ENCODE measurements around the gene TTLL11.

Gene TTLL11

GRCh38 chr9:121785673-121786542 lies 307.2 kb downstream of the TTLL11 start:
- no peak for DNase-seq (ENCODE audit: low spot score)

GRCh38 chr9:121784731-121785411 lies 308.2 kb downstream of the TTLL11 start:
- DNase-seq (ENCODE audit: low spot score): no peak

- no peak for DNase-seq (ENCODE audit: low spot score)
These were observed 309.3 kb downstream of the TTLL11 start for GRCh38 chr9:121783521-121784507.

- no peak for DNase-seq (ENCODE audit: low spot score)
These were observed 310.0 kb downstream of the TTLL11 start for GRCh38 chr9:121783111-121783510.

- no peak for DNase-seq (ENCODE audit: low spot score)
These were observed 310.5 kb downstream of the TTLL11 start for GRCh38 chr9:121782514-121783110.

GRCh38 chr9:121781701-121782464 lies 311.2 kb downstream of the TTLL11 start:
- DNase-seq (ENCODE audit: low spot score): no peak

GRCh38 chr9:121781145-121781548 lies 312.0 kb downstream of the TTLL11 start:
- no peak for DNase-seq (ENCODE audit: low spot score)

- no peak for DNase-seq (ENCODE audit: low spot score)
These were observed 312.7 kb downstream of the TTLL11 start for GRCh38 chr9:121780177-121781040.

- no peak for DNase-seq (ENCODE audit: low spot score)
These were observed 313.6 kb downstream of the TTLL11 start for GRCh38 chr9:121779381-121780117.

- no peak for DNase-seq (ENCODE audit: low spot score)
These were observed 314.6 kb downstream of the TTLL11 start for GRCh38 chr9:121778252-121779225.

GRCh38 chr9:121776739-121777637 lies 316.1 kb downstream of the TTLL11 start:
- no peak for DNase-seq (ENCODE audit: low spot score)

- no peak for DNase-seq (ENCODE audit: low spot score)
These were observed 316.9 kb downstream of the TTLL11 start for GRCh38 chr9:121776001-121776738.

GRCh38 chr9:121774715-121775613 lies 318.1 kb downstream of the TTLL11 start:
- no peak for DNase-seq (ENCODE audit: low spot score)

GRCh38 chr9:121773954-121774714 lies 319.0 kb downstream of the TTLL11 start:
- no peak for DNase-seq (ENCODE audit: low spot score)

All from germinal center (tissue), 1 donor.